D721Med (cell line): ENCODE results near the gene POP7.

Experiments used
- DNase-seq: peaks from one replicate; pipeline ENCODE4 v3.0.0; 2011; ENCODE audit warnings: low spot score; ENCODE audit not compliant: insufficient read length
- FAIRE-seq: peaks from 2 replicates; lab custom pipeline; 2011; peaks lifted over from hg19 to GRCh38; lab: Jason Lieb, UNC
- TF ChIP-seq, protein P1 (sequence below): IDR thresholded peaks from 2 replicates; pipeline ENCODE4 v1.5.1; 2012; ENCODE audit warnings: mild to moderate bottlenecking, control low read depth; ENCODE audit not compliant: insufficient read depth; ENCODE audit errors: missing control alignments

The POP7 gene

DNA sequence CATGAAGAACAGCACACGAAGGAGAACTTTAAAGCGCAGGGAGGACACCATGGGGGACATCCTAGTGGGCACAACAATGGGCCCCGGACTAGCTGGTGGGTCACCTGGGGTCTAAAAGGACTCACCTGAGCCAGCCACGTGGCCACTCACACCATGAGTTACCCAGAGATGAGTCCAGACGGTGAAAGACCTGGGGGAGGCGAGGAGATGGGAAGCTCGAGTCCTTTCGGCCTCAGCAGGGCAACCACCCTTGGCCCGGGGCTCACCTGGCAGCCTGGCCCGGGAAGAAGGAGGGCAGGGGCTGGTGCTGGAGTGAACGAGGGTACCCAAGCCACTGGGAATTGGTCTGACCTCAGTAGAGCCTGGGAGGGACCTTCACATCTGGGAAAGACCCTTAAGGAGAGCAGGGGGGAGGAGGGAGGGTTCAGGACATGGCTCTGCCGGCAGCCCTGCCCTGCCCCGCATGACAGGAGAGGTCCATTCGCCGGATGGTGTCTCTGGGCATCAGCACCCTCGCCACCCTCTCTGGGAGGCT, 17.5 kb upstream of the POP7 start:
- TF ChIP-seq, protein P1, sequence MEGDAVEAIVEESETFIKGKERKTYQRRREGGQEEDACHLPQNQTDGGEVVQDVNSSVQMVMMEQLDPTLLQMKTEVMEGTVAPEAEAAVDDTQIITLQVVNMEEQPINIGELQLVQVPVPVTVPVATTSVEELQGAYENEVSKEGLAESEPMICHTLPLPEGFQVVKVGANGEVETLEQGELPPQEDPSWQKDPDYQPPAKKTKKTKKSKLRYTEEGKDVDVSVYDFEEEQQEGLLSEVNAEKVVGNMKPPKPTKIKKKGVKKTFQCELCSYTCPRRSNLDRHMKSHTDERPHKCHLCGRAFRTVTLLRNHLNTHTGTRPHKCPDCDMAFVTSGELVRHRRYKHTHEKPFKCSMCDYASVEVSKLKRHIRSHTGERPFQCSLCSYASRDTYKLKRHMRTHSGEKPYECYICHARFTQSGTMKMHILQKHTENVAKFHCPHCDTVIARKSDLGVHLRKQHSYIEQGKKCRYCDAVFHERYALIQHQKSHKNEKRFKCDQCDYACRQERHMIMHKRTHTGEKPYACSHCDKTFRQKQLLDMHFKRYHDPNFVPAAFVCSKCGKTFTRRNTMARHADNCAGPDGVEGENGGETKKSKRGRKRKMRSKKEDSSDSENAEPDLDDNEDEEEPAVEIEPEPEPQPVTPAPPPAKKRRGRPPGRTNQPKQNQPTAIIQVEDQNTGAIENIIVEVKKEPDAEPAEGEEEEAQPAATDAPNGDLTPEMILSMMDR, result no peak
- DNase-seq (peak; percentile 9), FAIRE-seq (no peak)

DNA sequence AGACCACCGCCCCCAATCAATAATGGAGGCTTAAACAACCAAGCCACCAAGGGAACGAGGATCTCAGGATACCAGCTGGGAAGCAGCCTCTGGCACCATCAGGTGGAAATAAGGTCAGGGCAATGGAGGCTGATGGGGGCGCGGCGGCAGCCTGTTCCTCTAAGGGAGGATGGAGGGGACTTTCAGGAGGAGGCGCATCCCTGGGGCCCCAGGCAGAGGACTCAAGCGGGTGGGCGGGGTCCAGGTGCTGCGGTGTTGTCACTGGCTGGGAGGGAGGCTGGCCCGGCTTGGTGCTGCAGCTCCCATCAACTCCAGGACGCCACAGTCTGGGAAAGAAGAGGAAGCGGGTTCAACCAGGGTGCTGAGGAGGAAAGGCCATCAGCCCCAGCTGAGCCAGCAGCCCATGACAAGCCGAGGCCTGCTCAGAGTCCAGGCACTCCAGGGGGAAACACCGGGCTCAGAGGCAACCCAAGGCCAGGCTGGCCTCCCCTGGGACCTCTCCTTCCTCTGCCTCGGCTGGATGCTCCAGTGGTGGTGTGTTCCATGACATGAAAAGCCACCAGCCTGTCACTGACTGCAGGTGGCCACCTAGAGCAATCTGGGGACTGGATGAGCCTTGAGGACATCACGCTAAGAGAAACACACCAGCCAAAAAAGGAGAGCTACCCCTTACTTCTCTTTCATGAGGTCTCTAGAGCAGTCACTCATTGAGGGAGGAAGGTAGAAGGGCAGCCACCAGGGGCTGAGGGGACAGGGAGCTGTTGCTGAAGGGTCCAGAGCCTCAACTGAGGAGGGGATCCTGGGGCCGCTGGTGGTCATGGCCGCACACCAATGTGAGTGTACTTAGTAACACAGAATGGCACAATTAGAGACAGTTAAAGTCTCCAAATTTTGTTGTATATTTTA, 16.4 kb upstream of the POP7 start:
- DNase-seq (peak; percentile 6), FAIRE-seq (no peak)
- TF ChIP-seq, protein P1, result no peak

GRCh38 chr7:100691676-100692577, 14.0 kb upstream of the POP7 start:
- peak; percentile 96 for DNase-seq
- TF ChIP-seq, protein P1, result peak; percentile 89
- FAIRE-seq, result no peak

- TF ChIP-seq, protein P1, result no peak
- no peak for FAIRE-seq
- DNase-seq, result no peak
These were observed 13.4 kb upstream of the POP7 start for GRCh38 chr7:100692578-100692961.

GRCh38 chr7:100693312-100694097, 12.4 kb upstream of the POP7 start:
- TF ChIP-seq, protein P1, result no peak
- FAIRE-seq (no peak), DNase-seq (no peak)

GRCh38 chr7:100694098-100694745, 11.7 kb upstream of the POP7 start, which contains the start of gene GIGYF1:
Gene GIGYF1, minus strand, starts transcription at chr7:100694250. Its CDS starts 6,012 bp downstream, at chr7:100688238.
- DNase-seq (peak; percentile 93), FAIRE-seq (no peak)
- TF ChIP-seq, protein P1, result no peak
